Measurements from ENCODE around the gene C1orf53.

DNA sequence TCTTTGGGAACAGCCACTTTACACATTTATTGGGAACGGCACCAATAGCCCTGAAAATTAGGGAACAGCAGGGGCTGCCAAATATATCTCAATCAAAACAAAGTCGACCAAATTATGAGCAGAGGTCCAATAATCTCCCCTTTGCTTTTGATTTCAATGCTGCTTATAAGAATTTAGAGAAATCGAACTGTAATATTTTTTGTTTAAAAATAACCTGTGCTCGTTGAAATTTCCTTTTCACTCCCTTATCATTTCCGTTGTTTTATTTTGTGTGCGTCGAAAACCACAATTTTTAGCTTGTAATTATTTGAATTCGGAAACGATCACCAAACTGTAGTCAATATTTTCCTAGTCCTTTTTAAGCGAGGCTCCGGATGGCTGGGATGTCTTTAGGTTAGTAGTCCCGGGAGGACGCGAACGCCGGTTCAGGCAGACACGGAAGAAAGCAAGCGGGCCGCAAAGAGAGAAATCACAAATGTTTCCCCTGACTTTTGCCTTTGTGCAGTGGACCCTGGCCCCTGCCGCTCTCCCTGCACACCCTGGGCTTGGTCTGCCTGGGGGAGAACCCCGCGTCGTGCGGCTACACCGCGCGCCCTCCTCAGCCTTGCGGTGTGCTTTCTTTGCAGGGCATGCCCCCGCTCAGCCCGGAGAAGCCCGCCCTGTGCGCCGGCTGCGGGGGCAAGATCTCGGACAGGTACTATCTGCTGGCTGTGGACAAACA lies 17.1 kb downstream of the C1orf53 start:
- no peak for TF ChIP-seq TCF7 (IDR thresholded peaks at IDR 0.05; ENCODE audit: low read depth)
- no peak for TF ChIP-seq ZNF501 (CRISPR knock-in tag; IDR thresholded peaks at IDR 0.05)
- no peak for TF ChIP-seq TOPORS (CRISPR knock-in tag; IDR thresholded peaks at IDR 0.05)
- no peak for TF ChIP-seq MAFK (conservative IDR thresholded peaks at IDR 0.05 in 1 of 2, IDR thresholded peaks at IDR 0.05 in 1 of 2; ENCODE audit: low read length in 2 of 2)
- TF ChIP-seq ZEB1 (IDR thresholded peaks at IDR 0.05; ENCODE audit: insufficient replicate concordance, low read depth), result no peak
- TF ChIP-seq, protein P1, sequence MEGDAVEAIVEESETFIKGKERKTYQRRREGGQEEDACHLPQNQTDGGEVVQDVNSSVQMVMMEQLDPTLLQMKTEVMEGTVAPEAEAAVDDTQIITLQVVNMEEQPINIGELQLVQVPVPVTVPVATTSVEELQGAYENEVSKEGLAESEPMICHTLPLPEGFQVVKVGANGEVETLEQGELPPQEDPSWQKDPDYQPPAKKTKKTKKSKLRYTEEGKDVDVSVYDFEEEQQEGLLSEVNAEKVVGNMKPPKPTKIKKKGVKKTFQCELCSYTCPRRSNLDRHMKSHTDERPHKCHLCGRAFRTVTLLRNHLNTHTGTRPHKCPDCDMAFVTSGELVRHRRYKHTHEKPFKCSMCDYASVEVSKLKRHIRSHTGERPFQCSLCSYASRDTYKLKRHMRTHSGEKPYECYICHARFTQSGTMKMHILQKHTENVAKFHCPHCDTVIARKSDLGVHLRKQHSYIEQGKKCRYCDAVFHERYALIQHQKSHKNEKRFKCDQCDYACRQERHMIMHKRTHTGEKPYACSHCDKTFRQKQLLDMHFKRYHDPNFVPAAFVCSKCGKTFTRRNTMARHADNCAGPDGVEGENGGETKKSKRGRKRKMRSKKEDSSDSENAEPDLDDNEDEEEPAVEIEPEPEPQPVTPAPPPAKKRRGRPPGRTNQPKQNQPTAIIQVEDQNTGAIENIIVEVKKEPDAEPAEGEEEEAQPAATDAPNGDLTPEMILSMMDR (CRISPR knock-in tag; IDR thresholded peaks at IDR 0.05), result no peak
- TF ChIP-seq SUZ12 (IDR thresholded peaks at IDR 0.05; ENCODE audit: low read depth, low read length), result no peak
- TF ChIP-seq EP300 (IDR thresholded peaks at IDR 0.05; ENCODE audit: low read depth in 2 of 2, low read length in 2 of 2), result no peak
- no peak for TF ChIP-seq EP300 (CRISPR knock-in tag; IDR thresholded peaks at IDR 0.05; ENCODE audit: borderline replicate concordance)
- TF ChIP-seq ZBTB7A (CRISPR knock-in tag; IDR thresholded peaks at IDR 0.05), result no peak
- no peak for TF ChIP-seq CHD4 (IDR thresholded peaks at IDR 0.05; ENCODE audit: borderline replicate concordance, low read length)
- no peak for TF ChIP-seq ZNF468 (CRISPR knock-in tag; IDR thresholded peaks at IDR 0.05)
- no peak for TF ChIP-seq POLR2A (IDR thresholded peaks at IDR 0.05; ENCODE audit: insufficient read depth in 1 of 2, low read depth in 2 of 2, low read length in 2 of 2)
- no peak for TF ChIP-seq ZNF75D (CRISPR knock-in tag; IDR thresholded peaks at IDR 0.05; ENCODE audit: borderline replicate concordance)

Measured in HepG2 (cell line).